CD4-positive, alpha-beta T cell treated with Interleukin-4 for 4 hours (primary cell): Measurements from ENCODE around the gene TNFRSF8.
"Not testable (repeated sequence)": the region's sequence is repeated elsewhere in the genome, so short reads cannot be mapped to it uniquely, and the experiment has no call there.

Source experiments
- DNase-seq: peaks from one replicate; pipeline ENCODE4 v3.0.0-alpha.2; 2020

The TNFRSF8 gene

GRCh38 chr1:12088607-12089006 is 25.5 kb downstream of the TNFRSF8 start:
- DNase-seq: peak; percentile 52

DNA sequence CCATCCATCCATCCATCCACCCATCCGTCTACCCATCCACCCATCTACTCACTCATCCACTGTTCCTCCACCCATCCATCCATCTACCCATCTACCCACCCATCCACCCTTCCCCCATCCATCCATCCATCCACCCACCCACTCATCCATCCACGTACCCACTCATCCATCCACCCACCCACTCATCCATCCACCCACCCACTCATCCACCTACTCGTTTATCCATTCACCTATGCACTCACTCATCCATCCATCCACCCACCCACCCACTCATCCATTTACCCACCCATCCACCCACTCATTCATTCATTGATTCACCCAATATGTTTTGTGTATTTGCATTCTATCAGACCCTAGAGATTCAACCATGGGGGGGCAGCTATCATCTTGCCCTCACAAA is 27.2 kb downstream of the TNFRSF8 start:
- DNase-seq: no peak

- DNase-seq: no peak
Observed at GRCh38 chr1:12091191-12091590, 28.1 kb downstream of the TNFRSF8 start.

DNA sequence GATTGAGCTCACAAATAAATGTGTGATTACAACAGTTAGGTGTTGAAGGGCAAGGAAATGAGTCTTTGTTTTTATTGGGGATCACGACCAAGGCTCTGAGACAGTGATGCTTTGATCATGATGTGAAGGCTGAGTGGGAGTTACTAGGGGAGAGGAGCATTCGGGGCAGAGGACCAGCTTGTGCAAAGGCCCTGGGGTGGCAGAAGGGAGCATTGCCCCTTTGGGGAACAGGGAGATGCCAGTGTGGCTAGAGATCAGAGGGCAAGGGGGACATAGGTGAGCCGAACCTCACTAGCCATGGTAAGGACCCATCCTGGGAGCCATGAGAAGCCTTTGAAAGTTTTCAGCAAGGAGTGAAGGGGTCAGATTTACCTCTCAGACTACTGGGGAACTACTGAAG is 31.1 kb downstream of the TNFRSF8 start:
- no peak for DNase-seq

DNA sequence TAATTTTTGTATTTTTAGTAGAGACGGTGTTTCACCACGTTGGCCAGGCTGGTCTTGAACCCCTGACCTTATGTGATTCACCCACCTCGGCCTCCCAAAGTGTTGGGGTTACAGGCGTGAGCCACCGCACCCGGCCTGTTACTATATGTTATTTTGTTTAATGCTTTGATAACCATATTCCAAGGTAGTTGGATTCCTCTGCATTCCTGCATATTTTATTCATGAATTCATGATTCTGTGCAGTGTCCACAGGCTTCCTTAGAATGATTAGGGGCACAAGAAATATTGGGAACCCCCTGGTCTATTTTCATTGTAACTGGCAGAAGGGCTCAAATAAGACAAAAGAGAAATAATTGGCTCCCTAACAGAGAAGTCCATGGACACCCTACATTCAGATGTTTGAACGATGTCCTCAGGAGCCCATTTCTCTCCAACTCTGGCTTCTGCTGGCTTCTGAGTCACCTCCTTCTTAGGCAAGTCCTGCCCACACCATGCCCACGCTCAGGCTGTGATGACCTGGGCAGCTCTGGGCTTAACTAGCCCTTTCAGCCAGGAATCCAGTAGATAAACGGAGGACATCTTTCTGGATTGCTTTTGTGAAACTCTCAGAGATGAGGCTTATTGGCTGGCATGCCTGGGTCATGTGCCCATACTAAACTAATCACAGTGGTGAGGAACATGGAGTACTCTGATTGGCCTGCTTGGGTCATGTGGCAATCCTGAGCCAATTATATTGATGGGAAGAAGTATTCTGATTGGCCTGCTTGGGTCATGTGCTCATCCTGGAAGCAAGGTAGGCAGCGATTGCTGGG is 32.6 kb downstream of the TNFRSF8 start:
- no peak for DNase-seq

- DNase-seq: no peak
Observed at GRCh38 chr1:12096615-12097014, 33.5 kb downstream of the TNFRSF8 start.

- DNase-seq: no peak
Observed at GRCh38 chr1:12097321-12097720, 34.2 kb downstream of the TNFRSF8 start.

- DNase-seq: no peak
Observed at GRCh38 chr1:12098786-12099185, 35.7 kb downstream of the TNFRSF8 start.

DNA sequence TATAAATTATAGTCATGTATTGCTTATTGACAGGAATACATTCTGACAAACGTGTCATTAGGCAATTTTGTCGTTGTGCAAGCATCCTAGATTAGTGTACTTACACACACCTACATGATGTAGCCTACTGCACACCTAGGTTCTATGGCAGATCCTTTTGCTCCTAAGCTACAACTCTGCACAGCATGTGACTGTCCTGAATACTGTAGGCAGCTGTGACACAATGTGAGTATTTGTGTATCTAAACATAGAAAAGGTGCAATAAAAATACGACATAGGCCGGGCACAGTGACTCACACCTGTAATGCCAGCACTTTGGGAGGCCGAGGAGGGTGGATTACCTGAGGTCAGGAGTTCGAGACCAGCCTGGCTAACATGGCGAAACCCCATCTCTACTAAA is 36.5 kb downstream of the TNFRSF8 start:
- no peak for DNase-seq

DNA sequence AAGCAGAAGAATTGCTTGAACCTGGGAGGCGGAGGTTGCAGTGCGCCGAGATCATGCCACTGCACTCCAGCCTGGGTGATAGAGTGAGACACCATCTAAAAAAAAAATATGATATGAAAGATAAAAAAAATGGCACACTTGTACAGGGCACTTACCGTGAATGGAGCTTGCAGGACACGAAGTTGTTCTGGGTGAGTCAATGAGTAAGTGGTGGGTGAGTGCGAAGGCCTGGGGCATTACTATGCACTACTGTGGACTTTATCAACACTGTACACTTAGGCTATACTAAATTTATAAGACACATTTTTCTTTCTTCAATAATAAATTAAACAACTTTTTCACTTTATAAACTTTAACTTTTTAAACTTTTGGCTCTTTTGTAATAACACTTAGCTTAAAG is 37.0 kb downstream of the TNFRSF8 start:
- DNase-seq: no peak

GRCh38 chr1:12101120-12101519 is 38.0 kb downstream of the TNFRSF8 start:
- not testable (repeated sequence) for DNase-seq

GRCh38 chr1:12102066-12102465 is 39.0 kb downstream of the TNFRSF8 start:
- no peak for DNase-seq

- no peak for DNase-seq
Observed at GRCh38 chr1:12104417-12104816, 41.3 kb downstream of the TNFRSF8 start.

- no peak for DNase-seq
Observed at GRCh38 chr1:12106153-12106552, 43.0 kb downstream of the TNFRSF8 start.

GRCh38 chr1:12106861-12107260 is 43.8 kb downstream of the TNFRSF8 start:
- DNase-seq: not testable (repeated sequence)

DNA sequence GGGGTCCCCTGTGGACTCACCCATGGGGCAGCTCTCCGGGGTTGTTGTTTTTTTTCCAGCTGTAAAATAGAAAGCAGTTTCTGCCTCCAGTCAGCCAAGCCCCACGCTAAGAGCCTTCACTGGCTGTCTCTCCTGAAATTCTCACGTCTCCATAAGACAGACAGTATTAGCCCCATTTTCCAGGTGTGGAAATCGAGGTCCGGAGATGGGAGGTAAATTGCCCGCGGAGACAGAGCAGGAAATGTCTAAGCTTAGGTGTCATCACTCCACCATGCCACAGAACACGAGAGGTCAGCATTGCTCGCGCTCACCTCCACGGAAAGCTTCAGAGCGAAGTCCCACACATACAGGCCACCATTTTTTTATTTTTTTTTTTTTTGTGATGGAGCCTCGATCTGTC is 44.6 kb downstream of the TNFRSF8 start:
- no peak for DNase-seq

- no peak for DNase-seq
Observed at GRCh38 chr1:12109901-12110300, 46.8 kb downstream of the TNFRSF8 start.

DNA sequence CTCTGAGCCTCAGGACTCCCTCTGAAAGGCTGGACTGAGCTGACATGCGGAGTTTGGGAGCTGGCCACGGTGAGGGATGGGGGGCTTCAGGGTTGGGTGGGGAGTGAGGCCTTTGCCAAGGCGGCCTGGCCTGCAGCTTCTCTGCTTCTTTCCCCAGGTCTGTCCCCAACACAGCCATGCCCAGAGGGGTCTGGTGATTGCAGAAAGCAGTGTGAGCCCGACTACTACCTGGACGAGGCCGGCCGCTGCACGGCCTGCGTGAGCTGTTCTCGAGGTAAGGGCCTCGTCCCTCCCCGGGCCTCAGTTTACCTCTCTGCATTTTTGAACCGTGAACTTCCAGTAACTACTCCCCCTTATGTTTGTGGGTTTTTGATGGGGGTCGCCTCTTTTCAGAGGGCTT is 48.6 kb downstream of the TNFRSF8 start:
- no peak for DNase-seq

DNA sequence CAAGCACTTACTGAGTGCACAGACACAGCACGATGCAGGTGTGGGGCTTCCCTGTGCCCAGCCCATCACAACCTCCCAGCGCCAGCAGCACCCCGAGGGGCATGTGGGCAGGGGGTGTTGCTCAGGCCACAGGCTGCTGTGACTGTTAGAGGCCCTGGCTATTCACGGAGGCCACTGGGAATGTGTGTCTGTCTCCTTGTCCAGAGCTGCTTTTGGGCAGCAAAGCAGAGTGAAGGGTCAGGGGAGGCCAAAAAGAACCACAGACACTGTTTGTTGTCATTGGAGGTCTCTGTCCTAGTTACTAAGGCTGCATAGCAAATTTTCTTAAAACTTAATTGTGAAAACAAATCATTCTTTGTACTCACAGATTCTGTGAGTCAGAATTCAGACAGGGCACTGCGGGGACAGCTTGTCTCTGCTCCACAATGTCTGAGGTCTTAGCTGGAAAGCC is 49.6 kb downstream of the TNFRSF8 start:
- DNase-seq: no peak

DNA sequence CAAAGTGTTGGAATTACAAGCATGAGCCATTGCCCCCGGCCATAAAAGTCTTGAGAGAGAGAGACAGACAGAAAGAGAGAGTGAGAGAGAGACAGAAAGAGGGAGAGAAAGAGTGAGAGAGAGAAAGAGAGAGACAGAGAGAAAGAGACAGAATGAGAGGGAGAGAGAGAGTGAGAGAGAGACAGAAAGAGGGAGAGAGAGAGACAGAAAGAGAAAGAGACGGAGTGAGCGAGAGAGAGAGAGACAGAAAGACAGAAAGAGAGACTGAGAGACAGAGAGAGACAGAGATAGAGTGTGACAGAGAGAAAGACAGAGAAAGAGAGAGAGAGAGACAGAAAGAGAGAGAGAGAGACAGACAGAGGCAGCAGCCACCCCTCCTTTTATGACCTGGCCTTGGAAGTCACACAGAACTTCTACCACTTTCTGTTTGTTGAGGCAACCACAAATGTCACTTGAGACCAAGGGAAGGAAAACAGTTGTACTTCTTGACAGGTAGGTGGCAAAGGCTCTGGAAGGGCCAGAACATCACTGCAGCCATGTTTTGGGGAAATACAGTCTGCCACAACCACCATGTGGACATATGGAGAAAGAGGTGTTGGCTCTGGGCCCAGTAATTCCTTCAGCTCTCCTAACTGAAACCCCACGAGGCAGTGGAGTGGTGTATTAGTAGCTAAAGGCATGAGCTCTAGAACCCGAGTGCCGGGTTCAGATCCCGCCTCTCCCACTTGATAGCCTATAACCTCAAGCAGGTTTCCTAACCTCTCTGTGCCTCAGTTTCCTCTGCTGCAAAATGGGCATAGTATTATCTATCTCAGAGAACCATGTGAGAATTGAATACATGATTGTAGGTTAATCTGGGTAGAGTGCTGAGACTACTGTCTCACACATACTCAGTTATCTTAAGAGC is 50.6 kb downstream of the TNFRSF8 start:
- peak; percentile 3 for DNase-seq

GRCh38 chr1:12114340-12114683 is 51.2 kb downstream of the TNFRSF8 start:
- DNase-seq: no peak

DNA sequence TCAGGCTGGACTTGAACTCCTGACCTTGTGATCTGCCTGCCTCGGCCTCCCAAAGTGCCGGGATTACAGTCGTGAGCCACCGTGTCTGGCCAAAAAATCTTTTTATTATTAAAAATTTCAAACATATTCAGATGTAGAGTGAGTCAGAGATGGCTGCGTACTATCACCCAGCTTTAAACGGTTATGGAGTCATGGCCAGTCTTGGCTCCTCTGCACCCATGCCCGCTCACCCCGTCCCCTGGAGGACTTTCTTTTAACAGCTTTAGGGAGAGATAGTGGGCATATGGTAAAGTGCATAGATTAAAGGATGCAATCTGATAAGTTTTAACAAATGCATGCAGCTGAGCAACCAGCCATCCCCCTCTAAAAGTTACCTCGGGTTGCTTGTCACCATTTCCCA is 51.8 kb downstream of the TNFRSF8 start:
- no peak for DNase-seq

DNA sequence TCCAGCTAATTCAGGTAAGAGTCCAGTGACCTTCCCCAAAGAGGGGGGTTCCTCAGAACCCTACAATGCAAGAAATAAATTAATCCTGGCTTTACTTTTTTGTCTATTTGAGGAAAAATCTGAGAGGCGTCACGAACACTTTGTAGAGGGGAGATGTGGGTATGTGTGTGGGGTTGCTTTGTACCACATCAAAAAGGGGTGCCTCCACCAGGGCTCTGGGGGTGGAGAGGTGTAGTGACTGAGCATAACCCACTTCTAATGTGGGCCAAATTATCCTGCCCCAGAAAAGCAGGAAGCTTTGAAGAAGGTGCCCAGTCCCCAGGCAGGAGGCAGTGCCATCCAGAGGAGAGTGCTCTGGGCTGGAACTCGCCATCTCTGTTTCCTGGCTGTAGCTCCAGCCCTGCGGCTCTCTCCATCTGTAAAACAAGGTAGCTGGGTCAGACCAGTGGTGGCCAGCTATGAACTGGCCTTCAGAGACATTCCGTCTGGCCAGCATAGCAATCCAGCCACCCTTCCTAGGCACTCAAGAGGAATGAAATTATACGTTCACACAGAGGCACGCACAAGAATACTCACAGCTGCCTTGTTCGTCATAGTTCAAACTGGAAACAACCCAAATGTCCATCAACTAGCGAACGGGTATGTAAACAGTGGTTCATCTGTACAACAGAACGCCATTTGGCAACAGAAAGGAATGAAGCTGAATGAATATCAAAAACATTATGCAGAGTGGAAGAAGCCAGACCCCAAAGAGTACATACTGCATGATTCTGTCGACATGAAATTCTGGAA is 58.3 kb downstream of the TNFRSF8 start:
- peak; percentile 21 for DNase-seq
